HG03139 (cell line): ENCODE measurements around the gene EPHB6.

Experiments
- ATAC-seq: cut with Tn5 transposase; IDR thresholded peaks from one replicate; pipeline ENCODE4 v1.9.1; 2021; ENCODE audit not compliant: unreplicated experiment

EPHB6 gene

DNA sequence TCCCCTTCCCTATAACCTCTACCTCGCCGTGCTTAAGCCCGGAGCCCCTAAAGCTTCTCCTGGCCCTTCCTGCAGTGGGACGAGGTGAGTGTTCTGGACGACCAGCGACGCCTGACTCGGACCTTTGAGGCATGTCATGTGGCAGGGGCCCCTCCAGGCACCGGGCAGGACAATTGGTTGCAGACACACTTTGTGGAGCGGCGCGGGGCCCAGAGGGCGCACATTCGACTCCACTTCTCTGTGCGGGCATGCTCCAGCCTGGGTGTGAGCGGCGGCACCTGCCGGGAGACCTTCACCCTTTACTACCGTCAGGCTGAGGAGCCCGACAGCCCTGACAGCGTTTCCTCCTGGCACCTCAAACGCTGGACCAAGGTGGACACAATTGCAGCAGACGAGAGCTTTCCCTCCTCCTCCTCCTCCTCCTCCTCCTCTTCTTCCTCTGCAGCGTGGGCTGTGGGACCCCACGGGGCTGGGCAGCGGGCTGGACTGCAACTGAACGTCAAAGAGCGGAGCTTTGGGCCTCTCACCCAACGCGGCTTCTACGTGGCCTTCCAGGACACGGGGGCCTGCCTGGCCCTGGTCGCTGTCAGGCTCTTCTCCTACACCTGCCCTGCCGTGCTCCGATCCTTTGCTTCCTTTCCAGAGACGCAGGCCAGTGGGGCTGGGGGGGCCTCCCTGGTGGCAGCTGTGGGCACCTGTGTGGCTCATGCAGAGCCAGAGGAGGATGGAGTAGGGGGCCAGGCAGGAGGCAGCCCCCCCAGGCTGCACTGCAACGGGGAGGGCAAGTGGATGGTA lies 9.2 kb downstream of the EPHB6 start:
- no peak for ATAC-seq

DNA sequence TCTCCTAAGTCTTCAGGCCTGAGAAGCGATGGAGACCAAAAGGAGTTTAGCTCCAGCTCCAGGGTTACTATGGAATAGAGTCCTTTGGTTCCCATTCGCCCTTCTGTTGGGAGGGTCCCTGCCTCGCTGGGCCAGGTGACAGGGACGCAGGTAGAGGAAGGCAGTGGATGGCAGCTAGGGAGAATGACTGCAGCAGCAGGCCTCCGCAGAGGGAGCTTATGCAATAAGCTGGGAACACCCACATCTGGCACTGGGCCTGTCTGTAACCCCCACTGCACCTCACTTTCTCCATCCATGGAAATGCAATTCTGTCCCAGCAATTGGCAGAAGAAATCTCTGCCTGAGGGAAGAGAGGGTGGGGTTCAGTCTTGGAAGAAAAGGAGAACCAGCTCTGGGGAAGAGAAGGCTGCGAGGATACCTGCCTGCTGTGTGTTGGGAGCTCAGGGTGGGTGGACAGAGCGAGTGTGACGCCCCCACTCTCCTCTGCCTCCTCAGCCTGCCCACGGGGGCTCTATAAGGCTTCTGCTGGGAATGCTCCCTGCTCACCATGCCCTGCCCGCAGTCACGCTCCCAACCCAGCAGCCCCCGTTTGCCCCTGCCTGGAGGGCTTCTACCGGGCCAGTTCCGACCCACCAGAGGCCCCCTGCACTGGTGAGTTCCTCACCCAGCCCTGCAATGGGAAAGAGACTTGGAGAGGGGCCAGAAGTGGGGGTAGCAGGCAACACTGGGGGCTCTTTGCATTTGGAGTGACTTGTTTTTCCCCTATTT lies 10.3 kb downstream of the EPHB6 start:
- ATAC-seq, result no peak

DNA sequence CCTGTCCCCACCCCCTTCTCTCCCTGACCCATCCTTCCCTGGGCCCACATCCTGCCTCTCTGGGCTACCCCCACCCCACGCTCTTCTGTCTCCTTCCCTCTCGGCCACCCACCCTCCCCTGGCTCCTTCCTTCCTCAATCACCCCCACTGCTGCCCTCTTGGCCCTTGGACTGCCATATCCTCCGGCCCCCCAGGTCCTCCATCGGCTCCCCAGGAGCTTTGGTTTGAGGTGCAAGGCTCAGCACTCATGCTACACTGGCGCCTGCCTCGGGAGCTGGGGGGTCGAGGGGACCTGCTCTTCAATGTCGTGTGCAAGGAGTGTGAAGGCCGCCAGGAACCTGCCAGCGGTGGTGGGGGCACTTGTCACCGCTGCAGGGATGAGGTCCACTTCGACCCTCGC lies 10.9 kb downstream of the EPHB6 start:
- no peak for ATAC-seq

DNA sequence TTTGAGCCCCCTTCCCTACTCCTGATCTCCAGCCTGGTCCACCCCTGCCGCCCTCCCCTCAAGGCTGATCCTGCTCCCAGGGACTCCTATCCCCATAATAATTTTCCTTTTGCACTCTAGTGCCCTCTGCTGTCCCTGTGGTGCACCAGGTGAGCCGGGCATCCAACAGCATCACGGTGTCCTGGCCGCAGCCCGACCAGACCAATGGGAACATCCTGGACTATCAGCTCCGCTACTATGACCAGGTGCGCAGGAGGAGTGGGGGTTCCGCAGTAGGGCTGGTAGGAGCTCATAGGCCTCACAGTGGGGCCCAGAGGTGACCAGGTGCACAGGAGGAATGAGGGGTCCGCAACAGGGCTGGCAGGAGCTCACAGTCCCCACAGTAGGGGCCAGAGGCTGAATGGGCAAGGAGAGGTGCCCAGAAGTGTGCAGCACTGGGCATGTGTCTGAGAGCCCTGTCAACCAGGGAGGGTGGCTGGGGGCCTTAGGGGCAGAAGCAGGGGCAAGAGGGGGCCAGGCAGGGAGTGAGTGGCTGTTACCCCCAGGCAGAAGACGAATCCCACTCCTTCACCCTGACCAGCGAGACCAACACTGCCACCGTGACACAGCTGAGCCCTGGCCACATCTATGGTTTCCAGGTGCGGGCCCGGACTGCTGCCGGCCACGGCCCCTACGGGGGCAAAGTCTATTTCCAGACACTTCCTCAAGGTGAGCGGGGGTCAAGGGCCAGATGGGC lies 11.7 kb downstream of the EPHB6 start:
- ATAC-seq, result no peak

DNA sequence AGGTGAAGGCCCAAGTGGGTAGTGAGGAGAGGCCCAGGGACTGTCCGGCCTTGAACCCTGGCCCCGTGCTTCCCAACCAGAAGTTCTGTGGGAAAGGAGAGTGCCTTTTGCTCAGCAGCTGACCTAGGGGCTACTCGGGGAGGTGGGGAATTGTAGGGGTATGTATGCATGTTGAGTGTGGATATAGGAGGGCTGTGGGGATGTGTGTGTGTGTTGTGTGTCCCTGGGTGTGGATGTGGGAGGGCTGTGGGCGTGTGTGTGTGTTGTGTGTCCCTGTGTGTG lies 12.2 kb downstream of the EPHB6 start:
- ATAC-seq, result no peak

DNA sequence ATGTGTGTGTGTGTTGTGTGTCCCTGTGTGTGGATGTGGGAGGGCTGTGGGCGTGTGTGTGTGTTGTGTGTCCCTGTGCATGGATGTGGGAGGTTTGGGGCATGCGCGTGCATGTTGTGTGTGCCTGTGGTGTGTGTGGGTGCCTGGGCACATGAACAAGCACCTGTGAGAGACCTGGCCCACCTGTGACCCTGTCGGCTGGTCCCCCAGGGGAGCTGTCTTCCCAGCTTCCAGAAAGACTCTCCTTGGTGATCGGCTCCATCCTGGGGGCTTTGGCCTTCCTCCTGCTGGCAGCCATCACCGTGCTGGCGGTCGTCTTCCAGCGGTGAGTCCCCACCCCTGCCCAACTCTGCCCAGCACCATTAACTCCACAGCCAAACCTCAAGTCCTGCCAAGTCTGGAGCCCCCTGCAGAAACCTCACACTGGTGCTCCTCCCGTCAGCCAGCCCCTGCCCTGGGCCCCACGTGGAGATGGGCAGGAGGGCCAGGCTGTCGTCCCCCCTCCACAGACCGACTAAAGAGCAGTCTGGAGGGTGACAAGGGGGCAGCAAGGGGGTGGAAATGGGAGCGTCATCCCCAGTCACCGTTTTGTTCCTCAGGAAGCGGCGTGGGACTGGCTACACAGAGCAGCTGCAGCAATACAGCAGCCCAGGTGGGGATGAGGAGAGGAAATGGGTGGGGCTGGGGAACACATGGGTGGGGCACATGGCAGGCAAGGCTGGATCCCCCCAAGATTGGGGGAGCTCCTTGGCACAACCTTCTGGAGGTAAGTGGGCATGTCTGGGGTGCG lies 12.7 kb downstream of the EPHB6 start:
- no peak for ATAC-seq

DNA sequence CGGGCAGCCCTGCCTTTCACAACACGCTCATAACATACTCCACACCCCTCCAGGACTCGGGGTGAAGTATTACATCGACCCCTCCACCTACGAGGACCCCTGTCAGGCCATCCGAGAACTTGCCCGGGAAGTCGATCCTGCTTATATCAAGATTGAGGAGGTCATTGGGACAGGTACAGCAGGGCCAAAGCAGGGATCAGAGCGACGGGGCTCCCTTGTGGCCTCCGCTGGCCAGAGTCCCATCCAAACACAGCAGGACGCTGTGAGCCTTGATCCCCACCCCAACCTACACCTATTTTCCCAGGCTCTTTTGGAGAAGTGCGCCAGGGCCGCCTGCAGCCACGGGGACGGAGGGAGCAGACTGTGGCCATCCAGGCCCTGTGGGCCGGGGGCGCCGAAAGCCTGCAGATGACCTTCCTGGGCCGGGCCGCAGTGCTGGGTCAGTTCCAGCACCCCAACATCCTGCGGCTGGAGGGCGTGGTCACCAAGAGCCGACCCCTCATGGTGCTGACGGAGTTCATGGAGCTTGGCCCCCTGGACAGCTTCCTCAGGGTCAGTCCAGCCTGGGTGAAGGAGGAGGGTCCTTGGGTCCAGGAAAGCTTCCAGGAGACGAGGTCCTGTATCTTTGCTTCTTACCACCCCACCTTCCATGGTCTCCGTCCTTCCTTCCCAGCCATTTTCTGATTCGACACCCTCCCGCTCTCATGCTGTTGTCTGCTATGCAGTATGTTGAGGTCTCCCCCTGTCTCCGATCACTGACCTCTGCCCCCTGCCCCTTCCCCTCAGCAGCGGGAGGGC lies 13.5 kb downstream of the EPHB6 start:
- ATAC-seq, result no peak

DNA sequence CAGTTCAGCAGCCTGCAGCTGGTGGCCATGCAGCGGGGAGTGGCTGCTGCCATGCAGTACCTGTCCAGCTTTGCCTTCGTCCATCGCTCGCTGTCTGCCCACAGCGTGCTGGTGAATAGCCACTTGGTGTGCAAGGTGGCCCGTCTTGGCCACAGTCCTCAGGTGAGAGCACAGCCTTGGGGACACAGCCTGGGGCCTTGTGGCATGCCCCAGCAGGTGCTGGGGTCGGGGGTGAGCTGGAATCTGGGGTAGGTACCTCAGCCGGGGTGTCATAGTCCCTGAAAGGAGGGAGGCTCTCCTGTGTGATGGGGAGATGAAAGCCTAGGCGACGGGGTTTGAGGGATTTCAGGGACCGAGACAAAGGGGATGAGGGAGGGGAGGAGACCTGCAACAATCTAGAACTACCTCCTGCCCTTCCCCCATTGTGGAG lies 14.1 kb downstream of the EPHB6 start:
- ATAC-seq, result no peak

DNA sequence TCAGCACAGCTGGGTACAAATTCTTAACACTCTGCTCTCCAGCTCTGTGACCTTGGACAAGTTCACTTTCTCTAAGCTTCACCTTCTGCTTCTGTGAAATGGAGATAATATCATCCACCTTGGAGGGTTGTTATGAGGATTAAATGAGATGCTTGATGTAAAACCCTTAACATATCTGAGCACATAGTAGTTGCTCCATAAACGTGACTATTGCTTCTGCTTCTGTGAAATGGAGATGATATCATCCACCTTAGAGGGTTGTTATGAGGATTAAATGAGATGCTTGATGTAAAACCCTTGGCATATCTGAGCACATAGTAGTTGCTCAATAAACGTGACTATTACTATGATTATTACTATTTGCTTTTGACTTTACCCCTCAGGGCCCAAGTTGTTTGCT lies 14.6 kb downstream of the EPHB6 start:
- ATAC-seq, result no peak

DNA sequence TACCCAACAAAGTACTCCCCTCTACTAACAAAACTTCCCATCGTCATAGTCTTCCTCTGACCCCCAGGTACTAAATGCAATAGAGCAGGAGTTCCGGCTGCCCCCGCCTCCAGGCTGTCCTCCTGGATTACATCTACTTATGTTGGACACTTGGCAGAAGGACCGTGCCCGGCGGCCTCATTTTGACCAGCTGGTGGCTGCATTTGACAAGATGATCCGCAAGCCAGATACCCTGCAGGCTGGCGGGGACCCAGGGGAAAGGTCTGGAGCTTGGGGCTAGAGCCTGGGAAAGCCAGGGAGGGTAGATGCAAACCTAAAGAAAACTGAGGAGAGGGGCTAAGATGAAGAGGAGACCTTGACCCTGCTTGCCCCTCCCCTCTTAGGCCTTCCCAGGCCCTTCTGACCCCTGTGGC lies 15.3 kb downstream of the EPHB6 start:
- no peak for ATAC-seq

DNA sequence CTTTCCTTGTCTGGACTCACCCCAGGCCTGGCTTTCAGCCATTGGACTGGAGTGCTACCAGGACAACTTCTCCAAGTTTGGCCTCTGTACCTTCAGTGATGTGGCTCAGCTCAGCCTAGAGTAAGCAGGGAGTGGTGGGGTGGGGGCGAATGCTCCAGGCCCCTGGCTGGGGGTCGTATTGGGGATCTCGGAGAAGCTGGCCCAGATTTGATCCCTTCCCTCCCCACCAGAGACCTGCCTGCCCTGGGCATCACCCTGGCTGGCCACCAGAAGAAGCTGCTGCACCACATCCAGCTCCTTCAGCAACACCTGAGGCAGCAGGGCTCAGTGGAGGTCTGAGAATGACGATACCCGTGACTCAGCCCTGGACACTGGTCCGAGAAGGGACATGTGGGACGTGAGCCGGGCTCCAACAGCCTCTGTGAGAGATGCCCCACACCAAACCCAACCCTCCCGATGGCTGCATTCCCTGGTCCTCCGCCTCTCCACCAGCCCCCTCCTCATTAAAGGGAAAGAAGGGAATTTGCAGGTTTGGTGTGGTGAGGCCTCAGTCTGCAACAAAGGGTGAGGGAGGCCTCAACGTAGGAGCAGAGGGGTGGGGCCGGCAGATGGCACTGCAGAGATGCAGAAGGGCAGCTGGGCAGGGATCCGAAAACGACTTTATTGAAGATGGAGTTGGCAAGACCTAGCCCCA lies 15.8 kb downstream of the EPHB6 start:
- no peak for ATAC-seq

DNA sequence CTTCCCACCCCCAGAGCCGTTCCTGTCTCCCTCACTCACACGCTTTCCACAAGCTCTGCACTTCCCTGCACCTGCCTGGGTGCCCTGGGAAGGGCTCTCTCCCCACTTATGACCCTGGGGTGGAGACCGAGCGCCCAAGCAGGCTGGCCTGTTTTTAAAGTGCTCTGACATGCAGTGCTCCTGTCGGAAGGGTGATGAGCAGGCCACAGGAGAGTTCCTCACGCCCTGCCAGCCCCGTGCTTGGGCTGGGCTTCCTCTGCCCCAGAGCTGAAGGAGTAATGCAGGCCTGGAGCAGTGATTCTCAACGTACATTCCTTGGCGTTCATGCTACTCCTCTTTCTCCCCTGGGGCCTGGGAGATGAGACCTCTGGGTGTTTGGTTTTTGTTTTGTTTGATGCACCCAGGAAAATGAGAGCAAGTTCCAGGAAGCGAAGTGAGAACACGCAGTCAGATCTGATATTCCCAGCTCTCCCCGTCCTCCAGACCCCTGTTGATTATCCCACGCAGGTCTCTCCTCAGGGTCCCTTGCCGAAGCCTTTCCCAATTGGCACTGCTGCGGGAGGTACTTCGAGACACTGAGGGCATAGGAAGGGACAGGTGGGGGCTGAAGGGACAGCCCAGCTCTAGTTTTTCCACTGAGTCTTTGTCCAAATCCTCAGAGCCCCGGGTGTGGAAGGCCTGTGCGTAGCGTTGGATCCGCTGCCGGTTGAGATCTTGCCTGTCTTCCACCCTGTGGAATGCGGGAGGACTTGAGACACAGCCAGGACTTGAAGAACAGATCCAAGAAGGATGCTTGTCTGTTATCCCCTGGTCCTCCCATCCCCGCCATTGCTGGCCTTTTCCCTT lies 16.6 kb downstream of the EPHB6 start:
- ATAC-seq, result no peak

DNA sequence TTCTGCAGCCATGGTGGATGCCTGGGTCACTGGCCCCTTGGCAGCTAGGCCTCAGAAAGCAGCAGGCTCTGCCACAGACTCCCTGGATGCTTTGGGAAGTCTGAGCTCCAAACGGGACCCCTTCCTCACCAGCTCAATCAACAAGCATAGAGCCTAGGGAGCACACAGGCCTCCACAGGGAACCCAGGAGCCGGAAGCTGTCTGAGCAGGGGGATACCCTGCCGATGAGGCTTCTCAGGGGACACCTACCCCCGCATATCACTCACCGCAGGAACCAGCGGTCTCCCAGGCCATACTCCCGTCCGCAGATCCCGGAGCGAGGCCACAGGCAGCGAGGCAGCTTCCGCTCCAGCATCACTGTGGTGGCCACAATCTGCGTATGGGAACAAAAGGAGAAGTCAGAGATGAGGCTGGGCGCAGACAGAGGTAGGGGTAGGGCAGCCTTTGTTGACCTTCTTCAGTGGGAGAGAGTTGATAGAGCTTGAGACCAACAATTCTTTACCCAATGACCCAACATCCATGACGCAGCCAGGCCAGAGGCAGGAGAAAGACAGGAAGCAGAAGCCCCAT lies 17.3 kb downstream of the EPHB6 start:
- ATAC-seq, result no peak

DNA sequence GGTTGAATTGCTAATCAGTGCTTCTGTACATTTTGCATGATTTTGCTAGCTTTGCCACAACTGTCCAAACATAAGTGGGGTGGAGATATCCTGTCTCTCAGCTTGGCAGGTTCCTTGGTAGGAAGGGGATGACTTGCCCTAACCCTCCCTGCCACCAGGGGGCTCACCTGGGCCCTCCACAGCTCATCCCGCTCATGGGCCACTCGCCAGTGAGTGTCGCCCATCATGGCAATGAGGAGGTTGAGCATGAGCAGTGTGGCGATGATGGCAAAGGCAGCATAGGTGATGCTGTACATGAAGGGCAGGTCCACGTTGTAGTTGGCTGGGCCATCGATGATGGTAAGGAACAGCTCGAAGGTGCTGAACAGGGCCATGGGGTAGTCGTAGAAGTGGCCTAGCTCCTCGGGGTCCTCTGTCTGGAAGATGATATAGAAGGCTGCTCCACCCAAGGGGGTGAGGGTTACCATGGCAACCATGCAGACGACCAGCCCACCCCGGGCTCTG lies 18.5 kb downstream of the EPHB6 start:
- ATAC-seq, result no peak

DNA sequence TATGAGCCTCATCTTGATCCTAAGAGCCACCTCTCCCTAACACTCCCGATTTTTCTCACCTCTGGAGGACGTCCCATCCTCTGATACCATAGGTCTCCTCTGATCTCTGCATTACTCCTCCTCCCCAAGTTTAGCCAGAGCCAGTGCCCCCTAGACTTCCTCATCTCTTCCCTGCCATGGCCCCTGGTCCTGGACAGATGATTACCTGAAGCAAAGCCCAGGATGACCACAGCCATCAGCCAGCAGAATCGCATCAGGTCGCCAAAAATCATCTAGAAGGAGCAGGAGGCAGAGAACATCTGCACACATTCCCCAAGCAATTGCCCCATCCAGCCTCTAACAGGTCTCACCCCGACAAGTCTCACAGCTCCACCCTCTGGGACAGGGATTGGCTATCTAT lies 19.0 kb downstream of the EPHB6 start:
- no peak for ATAC-seq

DNA sequence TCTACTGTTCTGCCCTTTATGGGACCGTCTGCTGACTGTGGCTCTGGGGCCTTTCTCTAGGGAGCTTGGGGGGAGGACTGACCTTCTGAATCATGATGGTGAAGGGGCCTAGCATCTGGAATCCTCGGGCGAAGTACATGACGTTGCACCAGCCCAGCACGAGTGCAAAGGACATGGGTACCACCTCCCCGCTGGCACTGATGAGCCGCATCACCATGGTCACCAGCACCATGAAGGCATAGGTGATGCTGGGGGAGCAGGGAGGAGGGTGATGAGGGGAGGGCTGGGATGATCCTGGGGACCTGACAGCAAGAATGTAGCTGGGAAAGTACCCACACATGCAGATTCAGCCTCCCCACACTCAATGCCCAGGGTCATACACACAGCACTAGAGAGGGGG lies 19.5 kb downstream of the EPHB6 start:
- no peak for ATAC-seq

DNA sequence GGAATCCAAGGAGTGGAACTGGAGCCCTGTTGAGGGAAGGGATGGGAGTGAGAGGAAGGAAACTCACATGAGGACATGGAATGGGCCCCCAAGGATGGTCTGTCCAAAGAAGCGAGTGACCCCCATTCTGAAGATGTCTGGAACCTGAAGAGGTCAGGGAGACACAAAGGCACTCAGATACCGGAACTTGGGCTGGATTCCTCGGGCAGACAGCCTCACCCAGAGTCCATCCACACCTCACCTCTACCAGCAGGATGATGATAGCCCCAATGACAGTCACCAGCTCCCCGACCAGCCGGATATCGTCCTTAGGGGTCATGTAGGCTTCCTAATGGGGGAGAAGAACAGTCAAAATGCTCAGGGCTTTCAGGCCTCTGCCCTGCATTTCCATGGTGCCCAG lies 20.0 kb downstream of the EPHB6 start:
- ATAC-seq, result no peak

DNA sequence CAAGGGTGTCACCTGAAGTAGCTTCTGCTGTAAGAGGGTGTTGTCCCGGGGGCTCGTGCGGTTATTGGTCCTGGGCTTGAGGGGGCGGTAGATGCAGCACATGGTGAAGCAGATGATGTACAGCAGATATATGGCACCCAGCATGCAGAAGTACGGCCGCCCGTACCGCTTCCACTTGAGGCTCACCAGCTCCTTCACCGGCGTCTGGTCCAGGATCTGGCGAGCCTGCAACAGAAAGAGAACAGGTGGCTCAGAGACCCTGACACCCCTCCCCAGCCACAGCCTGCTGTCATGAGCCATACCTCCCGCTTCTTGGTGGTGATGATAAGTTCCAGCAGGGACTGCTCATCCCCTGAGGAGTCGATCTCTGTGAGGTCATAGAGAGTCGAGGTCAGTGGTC lies 20.6 kb downstream of the EPHB6 start:
- ATAC-seq, result no peak
